ENCODE results near the gene DLL1.
"Not testable (repeated sequence)": the region's sequence is repeated elsewhere in the genome, so short reads cannot be mapped to it uniquely, and the experiment has no call there.

DLL1 gene

GRCh38 chr6:170266061-170266825 is 24.6 kb downstream of the DLL1 start:
- DNase-seq, result no peak

GRCh38 chr6:170265655-170266054 is 25.2 kb downstream of the DLL1 start:
- no peak for DNase-seq

GRCh38 chr6:170264644-170265043 is 26.2 kb downstream of the DLL1 start:
- DNase-seq, result not testable (repeated sequence)

GRCh38 chr6:170264086-170264485 is 26.8 kb downstream of the DLL1 start:
- DNase-seq, result no peak

GRCh38 chr6:170263410-170263809 is 27.5 kb downstream of the DLL1 start:
- DNase-seq, result no peak

- no peak for DNase-seq
Measured at GRCh38 chr6:170262489-170263088, 28.3 kb downstream of the DLL1 start.

- no peak for DNase-seq
Measured at GRCh38 chr6:170261643-170262488, 29.0 kb downstream of the DLL1 start.

GRCh38 chr6:170260686-170261085 is 30.2 kb downstream of the DLL1 start:
- DNase-seq, result no peak

- no peak for DNase-seq
Measured at GRCh38 chr6:170259278-170259677, 31.6 kb downstream of the DLL1 start.

GRCh38 chr6:170258407-170258806 is 32.5 kb downstream of the DLL1 start:
- DNase-seq, result no peak

- DNase-seq, result no peak
Measured at GRCh38 chr6:170257376-170257775, 33.5 kb downstream of the DLL1 start.

- no peak for DNase-seq
Measured at GRCh38 chr6:170256641-170257040, 34.2 kb downstream of the DLL1 start.

- no peak for DNase-seq
Measured at GRCh38 chr6:170255426-170256125, 35.3 kb downstream of the DLL1 start.

- no peak for DNase-seq
Measured at GRCh38 chr6:170254315-170255213, 36.3 kb downstream of the DLL1 start.

GRCh38 chr6:170253910-170254269 is 37.0 kb downstream of the DLL1 start:
- DNase-seq, result no peak

GRCh38 chr6:170253226-170253909 is 37.5 kb downstream of the DLL1 start:
- DNase-seq, result no peak

GRCh38 chr6:170251776-170252571 is 38.9 kb downstream of the DLL1 start:
- DNase-seq, result no peak

GRCh38 chr6:170250981-170251775 is 39.7 kb downstream of the DLL1 start:
- no peak for DNase-seq

- DNase-seq, result no peak
Measured at GRCh38 chr6:170250455-170250854, 40.4 kb downstream of the DLL1 start.

GRCh38 chr6:170249817-170250216 is 41.1 kb downstream of the DLL1 start:
- no peak for DNase-seq

Data from bone marrow (tissue), 2 donors.